HG02884 (cell line): ENCODE results near the gene BAIAP3.

Experiments
- ATAC-seq: cut with Tn5 transposase; IDR thresholded peaks from one replicate; pipeline ENCODE4 v1.9.1; 2021; ENCODE audit warnings: mild to moderate bottlenecking, moderate library complexity; ENCODE audit not compliant: unreplicated experiment

The BAIAP3 gene

GRCh38 chr16:1346422-1347285 lies 13.2 kb downstream of the BAIAP3 start:
- no peak for ATAC-seq

- ATAC-seq, result no peak
Observed at GRCh38 chr16:1347286-1347855, 13.9 kb downstream of the BAIAP3 start.

- ATAC-seq, result no peak
Observed at GRCh38 chr16:1347962-1348361, 14.5 kb downstream of the BAIAP3 start.

- no peak for ATAC-seq
Observed at GRCh38 chr16:1348441-1348840, 15.0 kb downstream of the BAIAP3 start.

GRCh38 chr16:1348926-1349325 lies 15.5 kb downstream of the BAIAP3 start:
- no peak for ATAC-seq

GRCh38 chr16:1349351-1349750 lies 15.9 kb downstream of the BAIAP3 start:
- no peak for ATAC-seq

GRCh38 chr16:1349951-1350350 lies 16.5 kb downstream of the BAIAP3 start:
- no peak for ATAC-seq

- ATAC-seq, result no peak
Observed at GRCh38 chr16:1350691-1351090, 17.2 kb downstream of the BAIAP3 start.

GRCh38 chr16:1351215-1351581 lies 17.8 kb downstream of the BAIAP3 start:
- no peak for ATAC-seq

GRCh38 chr16:1351582-1352362 lies 18.3 kb downstream of the BAIAP3 start, which contains the start of the genes GNPTG and TSR3:
Gene GNPTG, plus strand, starts transcription at chr16:1351931. Its CDS starts 35 bp downstream, at chr16:1351966.
Gene TSR3, minus strand, starts transcription at chr16:1351878. Its CDS starts 74 bp downstream, at chr16:1351804.
- ATAC-seq, result peak; percentile 54

- ATAC-seq, result no peak
Observed at GRCh38 chr16:1354815-1355540, 21.5 kb downstream of the BAIAP3 start.

- ATAC-seq, result no peak
Observed at GRCh38 chr16:1355591-1355990, 22.1 kb downstream of the BAIAP3 start.

GRCh38 chr16:1356061-1356900 lies 22.8 kb downstream of the BAIAP3 start:
- no peak for ATAC-seq

GRCh38 chr16:1357906-1358566 lies 24.6 kb downstream of the BAIAP3 start:
- ATAC-seq, result no peak

GRCh38 chr16:1361685-1362360 lies 28.4 kb downstream of the BAIAP3 start:
- ATAC-seq, result no peak

- no peak for ATAC-seq
Observed at GRCh38 chr16:1362807-1363206, 29.4 kb downstream of the BAIAP3 start.

- ATAC-seq, result no peak
Observed at GRCh38 chr16:1363501-1364041, 30.1 kb downstream of the BAIAP3 start.

GRCh38 chr16:1364510-1364909 lies 31.1 kb downstream of the BAIAP3 start:
- no peak for ATAC-seq
